Measurements from ENCODE around the gene GADD45A.

Gene GADD45A

DNA sequence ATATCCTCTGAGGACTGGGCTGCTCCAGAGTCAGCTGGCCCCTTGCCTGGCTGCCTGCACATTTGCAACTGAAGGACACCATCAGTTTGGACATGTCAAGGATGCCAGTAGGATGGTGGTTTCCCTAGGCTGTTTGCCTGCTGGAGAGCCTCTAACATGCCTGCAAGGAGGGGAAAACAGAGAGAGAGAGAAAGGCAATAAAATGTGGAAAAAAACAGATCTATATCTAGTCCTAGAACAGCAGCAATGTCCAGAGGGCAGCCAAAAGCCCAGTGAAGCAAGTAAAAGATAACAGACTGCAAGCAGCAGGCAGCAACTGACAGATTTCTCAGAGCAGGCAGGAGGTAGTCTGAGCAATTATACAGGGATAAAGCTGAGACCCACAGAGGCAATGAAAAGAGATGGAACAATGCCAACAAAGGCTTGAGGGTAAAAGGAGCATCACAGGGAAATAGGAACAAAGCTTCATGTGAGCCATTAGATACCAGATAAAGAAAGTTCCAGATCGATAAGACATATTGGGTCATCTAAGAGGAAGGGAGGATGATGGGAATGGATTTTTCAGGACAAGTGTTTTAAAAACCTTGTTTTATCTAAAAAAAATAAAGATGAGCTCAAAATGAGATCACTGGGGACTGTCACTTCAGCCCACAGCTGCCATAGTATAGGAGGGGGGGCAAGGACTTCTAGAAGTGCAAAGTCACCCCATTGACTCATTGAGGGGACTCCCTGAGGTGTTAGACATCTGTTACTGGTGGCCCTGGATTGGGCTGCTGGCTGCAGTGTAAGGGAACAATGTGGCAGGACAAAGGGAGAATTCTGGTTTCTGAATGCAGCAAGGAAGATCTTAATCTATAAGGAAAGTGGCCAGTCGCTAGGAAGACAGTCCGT is 38.6 kb upstream of the GADD45A start (continued):
- TF ChIP-seq, protein P1, sequence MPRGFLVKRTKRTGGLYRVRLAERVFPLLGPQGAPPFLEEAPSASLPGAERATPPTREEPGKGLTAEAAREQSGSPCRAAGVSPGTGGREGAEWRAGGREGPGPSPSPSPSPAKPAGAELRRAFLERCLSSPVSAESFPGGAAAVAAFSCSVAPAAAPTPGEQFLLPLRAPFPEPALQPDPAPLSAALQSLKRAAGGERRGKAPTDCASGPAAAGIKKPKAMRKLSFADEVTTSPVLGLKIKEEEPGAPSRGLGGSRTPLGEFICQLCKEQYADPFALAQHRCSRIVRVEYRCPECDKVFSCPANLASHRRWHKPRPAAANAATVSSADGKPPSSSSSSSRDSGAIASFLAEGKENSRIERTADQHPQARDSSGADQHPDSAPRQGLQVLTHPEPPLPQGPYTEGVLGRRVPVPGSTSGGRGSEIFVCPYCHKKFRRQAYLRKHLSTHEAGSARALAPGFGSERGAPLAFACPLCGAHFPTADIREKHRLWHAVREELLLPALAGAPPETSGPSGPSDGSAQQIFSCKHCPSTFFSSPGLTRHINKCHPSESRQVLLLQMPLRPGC (tag by site-specific recombination; IDR thresholded peaks at IDR 0.05), result no peak
- TF ChIP-seq SP7 (tag by site-specific recombination; IDR thresholded peaks at IDR 0.05) (no peak), SCRT2 (tag by site-specific recombination; IDR thresholded peaks at IDR 0.05) (no peak), ZNF112 (tag by site-specific recombination; IDR thresholded peaks at IDR 0.05) (no peak), ZNF221 (tag by site-specific recombination; IDR thresholded peaks at IDR 0.05; ENCODE audit: borderline replicate concordance) (no peak), BCL11B (tag by site-specific recombination; IDR thresholded peaks at IDR 0.05; ENCODE audit: low read depth) (no peak), ZBTB17 (tag by site-specific recombination; IDR thresholded peaks at IDR 0.05) (no peak; the same call in 1 of the 2 replicates), ZFHX2 (tag by site-specific recombination; conservative IDR thresholded peaks at IDR 0.05) (no peak), ZNF792 (tag by site-specific recombination; IDR thresholded peaks at IDR 0.05) (no peak), ZNF146 (tag by site-specific recombination; IDR thresholded peaks at IDR 0.05) (no peak), OVOL3 (tag by site-specific recombination; IDR thresholded peaks at IDR 0.05) (no peak), ZNF658 (tag by site-specific recombination; IDR thresholded peaks at IDR 0.05) (no peak), OSR2 (tag by site-specific recombination; IDR thresholded peaks at IDR 0.05) (peak; percentile 95), ZFP69B (tag by site-specific recombination; IDR thresholded peaks at IDR 0.05) (no peak), ZNF202 (tag by site-specific recombination; IDR thresholded peaks at IDR 0.05; ENCODE audit: borderline replicate concordance) (no peak), SALL2 (tag by site-specific recombination; IDR thresholded peaks at IDR 0.05; ENCODE audit: borderline replicate concordance) (no peak), ZNF544 (tag by site-specific recombination; IDR thresholded peaks at IDR 0.05) (no peak)
- TF ChIP-seq, protein P2, sequence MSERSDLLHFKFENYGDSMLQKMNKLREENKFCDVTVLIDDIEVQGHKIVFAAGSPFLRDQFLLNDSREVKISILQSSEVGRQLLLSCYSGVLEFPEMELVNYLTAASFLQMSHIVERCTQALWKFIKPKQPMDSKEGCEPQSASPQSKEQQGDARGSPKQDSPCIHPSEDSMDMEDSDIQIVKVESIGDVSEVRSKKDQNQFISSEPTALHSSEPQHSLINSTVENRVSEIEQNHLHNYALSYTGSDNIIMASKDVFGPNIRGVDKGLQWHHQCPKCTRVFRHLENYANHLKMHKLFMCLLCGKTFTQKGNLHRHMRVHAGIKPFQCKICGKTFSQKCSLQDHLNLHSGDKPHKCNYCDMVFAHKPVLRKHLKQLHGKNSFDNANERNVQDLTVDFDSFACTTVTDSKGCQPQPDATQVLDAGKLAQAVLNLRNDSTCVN (tag by site-specific recombination; optimal IDR thresholded peaks at IDR 0.05), result no peak
- TF ChIP-seq, protein P3, sequence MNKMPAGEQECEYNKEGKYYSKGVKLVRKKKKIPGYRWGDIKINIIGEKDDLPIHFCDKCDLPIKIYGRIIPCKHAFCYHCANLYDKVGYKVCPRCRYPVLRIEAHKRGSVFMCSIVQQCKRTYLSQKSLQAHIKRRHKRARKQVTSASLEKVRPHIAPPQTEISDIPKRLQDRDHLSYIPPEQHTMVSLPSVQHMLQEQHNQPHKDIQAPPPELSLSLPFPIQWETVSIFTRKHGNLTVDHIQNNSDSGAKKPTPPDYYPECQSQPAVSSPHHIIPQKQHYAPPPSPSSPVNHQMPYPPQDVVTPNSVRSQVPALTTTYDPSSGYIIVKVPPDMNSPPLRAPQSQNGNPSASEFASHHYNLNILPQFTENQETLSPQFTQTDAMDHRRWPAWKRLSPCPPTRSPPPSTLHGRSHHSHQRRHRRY (tag by site-specific recombination; IDR thresholded peaks at IDR 0.05), result no peak
- TF ChIP-seq, protein P4, sequence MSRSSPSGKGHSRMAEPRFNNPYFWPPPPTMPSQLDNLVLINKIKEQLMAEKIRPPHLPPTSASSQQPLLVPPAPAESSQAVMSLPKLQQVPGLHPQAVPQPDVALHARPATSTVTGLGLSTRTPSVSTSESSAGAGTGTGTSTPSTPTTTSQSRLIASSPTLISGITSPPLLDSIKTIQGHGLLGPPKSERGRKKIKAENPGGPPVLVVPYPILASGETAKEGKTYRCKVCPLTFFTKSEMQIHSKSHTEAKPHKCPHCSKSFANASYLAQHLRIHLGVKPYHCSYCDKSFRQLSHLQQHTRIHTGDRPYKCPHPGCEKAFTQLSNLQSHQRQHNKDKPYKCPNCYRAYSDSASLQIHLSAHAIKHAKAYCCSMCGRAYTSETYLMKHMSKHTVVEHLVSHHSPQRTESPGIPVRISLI (tag by site-specific recombination; IDR thresholded peaks at IDR 0.05), result no peak

DNA sequence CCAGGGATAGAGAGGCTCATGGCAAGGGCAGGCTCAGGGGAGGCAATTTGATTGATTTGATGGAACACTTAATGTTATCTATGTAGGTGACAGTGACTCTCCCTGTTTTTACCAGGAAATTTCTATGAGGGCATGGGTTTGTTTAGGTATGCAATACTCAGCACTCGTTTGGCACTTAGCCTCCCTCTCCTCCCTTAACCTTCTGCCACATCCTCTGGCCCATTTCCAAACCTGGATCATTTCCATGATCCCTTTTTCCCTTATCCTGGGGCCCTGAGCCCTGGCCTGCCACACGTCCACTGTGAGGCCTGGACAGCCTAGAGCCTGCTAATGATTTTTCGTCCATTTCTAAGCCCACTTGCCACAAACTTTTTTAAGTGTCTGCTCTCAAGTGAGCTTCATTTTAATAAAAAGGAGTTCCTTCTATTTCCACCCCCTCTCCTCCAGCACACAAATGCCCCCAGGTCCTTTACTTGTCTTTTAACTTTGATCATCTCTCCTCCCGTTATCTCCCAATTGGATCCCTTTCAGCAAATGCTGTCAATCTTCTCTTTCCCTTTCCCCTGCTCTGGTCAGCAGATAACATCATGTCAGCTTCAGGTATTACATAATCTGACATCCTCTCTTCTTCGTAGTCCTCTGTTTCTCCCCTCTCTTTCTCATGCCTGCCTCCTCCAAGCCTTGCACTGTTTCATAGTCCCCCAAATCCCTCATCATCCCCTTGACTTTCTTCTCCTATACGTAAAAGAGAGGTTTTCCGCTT is 37.8 kb upstream of the GADD45A start:
- POLR2A ChIA-PET, result interaction anchor here (0.8 to 5.6 kb wide), 2 partner anchors 35 to 38 kb away, joined by 3 to 33 read pairs; partner anchors contain the start of gene GADD45A
- Histone ChIP-seq H3K36me3 (ENCODE audit: control insufficient read depth in 2 of 2, insufficient read depth in 1 of 2, low read length in 2 of 2) (no peaks in the 10 kb centered on the region), H3K27ac (ENCODE audit: extremely low read depth, low read depth, low read length) (no peak overlapping the region), H3K4me1 (ENCODE audit: control insufficient read depth, insufficient read depth, low read length) (peaks cover 8% of the 10 kb centered on the region; the same call in 1 of the 2 replicates), H3K4me3 (ENCODE audit: low read depth, low read length) (no peak overlapping the region), H3K9me3 (ENCODE audit: control insufficient read depth, insufficient read depth, low read depth, low read length) (no peaks in the 10 kb centered on the region)
- CTCF ChIA-PET, result interaction anchor here (0.7 to 2.0 kb wide), 4 partner anchors 28 to 113 kb away, joined by 3 to 6 read pairs (median 4); no protein-coding TSS in a partner anchor
- TF ChIP-seq ZNF350 (tag by site-specific recombination; IDR thresholded peaks at IDR 0.05), result no peak
- peak; percentile 64; the same call in 1 of the 2 replicates for TF ChIP-seq ZBTB48 (tag by site-specific recombination; IDR thresholded peaks at IDR 0.05)
- TF ChIP-seq, protein P5, sequence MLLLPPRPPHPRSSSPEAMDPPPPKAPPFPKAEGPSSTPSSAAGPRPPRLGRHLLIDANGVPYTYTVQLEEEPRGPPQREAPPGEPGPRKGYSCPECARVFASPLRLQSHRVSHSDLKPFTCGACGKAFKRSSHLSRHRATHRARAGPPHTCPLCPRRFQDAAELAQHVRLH (tag by site-specific recombination; IDR thresholded peaks at IDR 0.05), result no peak
- TF ChIP-seq WT1 (tag by site-specific recombination; IDR thresholded peaks at IDR 0.05), result peak; percentile 96
- peak; percentile 65; the same call in 1 of the 2 replicates for TF ChIP-seq PRDM1 (tag by site-specific recombination; IDR thresholded peaks at IDR 0.05)
- no peak for TF ChIP-seq GFI1B (tag by site-specific recombination; IDR thresholded peaks at IDR 0.05)
- TF ChIP-seq ZNF600 (tag by site-specific recombination; IDR thresholded peaks at IDR 0.05), result 0 out of 2 replicates have a peak, but pooled peaks have one; percentile 1
- 0 out of 2 replicates have a peak, but pooled peaks have one; percentile 40 for TF ChIP-seq ZNF501 (tag by site-specific recombination; IDR thresholded peaks at IDR 0.05)
- 0 out of 2 replicates have a peak, but pooled peaks have one; percentile 13 for TF ChIP-seq ZBTB20 (tag by site-specific recombination; IDR thresholded peaks at IDR 0.05)
